Uterus (tissue), 4 donors: Measurements from ENCODE around the gene PLRG1. TPM values are rescaled to one million over a fixed set of nuclear protein-coding genes. Genes with fewer than 3 reads are reported as not detected.

Experiments
- DNase-seq, 2 donors: peaks; one replicate each; pipeline ENCODE4 v3.0.0-alpha.2; 2019 to 2020
- H3K27ac ChIP-seq, 2 donors: fragments of 200-600 bp; sonication (generic); 1 replicate in 1 of 2; 2 replicates in 1 of 2; pipeline ENCODE4 v1.5.1; 2016 to 2018
- H3K27me3 ChIP-seq, 2 donors: fragments of 200-600 bp; sonication (generic); one replicate each; pipeline ENCODE4 v1.5.1; 2018 to 2019; ENCODE audit warnings: control low read depth in 1 of 2
- H3K36me3 ChIP-seq, 2 donors: fragments of 200-600 bp; sonication (generic); one replicate each; pipeline ENCODE4 v1.5.1; 2019; ENCODE audit warnings: control low read depth in 1 of 2
- H3K4me1 ChIP-seq, 2 donors: fragments of 200-600 bp; sonication (generic); one replicate each; pipeline ENCODE4 v1.5.1; 2018 to 2019; ENCODE audit warnings: control low read depth in 1 of 2
- H3K4me3 ChIP-seq, 2 donors: fragments of 200-600 bp; sonication (generic); 1 replicate in 1 of 2; 2 replicates in 1 of 2; pipeline ENCODE4 v1.5.1; 2018 to 2019; ENCODE audit warnings: mild to moderate bottlenecking in 1 of 2
- H3K9me3 ChIP-seq, 2 donors: fragments of 200-600 bp; sonication (generic); one replicate each; pipeline ENCODE4 v1.5.1; 2019; ENCODE audit warnings: control low read depth in 1 of 2
- POLR2A ChIP-seq, 2 donors: fragments of 450-650 bp; IDR thresholded peaks; one replicate each; pipeline ENCODE4 v1.6.1; 2016; ENCODE audit warnings: antibody characterized with exemption in 2 of 2, mild to moderate bottlenecking in 1 of 2, moderate library complexity in 1 of 2
- intact Hi-C: fragments of 100-400 bp; cut with DNase I; formaldehyde crosslinking; loops from one replicate; pipeline ENCODE4 v1.15.1; 2023; ENCODE audit warnings: low total_unique reads
- total RNA-seq, 4 donors: library from RNA; depleted of rRNA in 3 of 4; stranded (reverse); fragments of >200 nt in 3 of 4; gene quantifications; one replicate each; pipeline versions ENCODE4 v1.1.0 to v1.2.4, GENCODE V29; 2014 to 2023
- TF ChIP-seq, protein P1 (sequence below), 4 experiments: fragments of 200-600 bp in 2 of 4; fragments of 450-650 bp in 2 of 4; sonication (generic) in 2 of 4; IDR thresholded peaks; one replicate each; pipeline ENCODE4 v1.5.1; 2016 to 2019; ENCODE audit warnings: antibody characterized with exemption in 4 of 4, mild to moderate bottlenecking in 2 of 4, moderate library complexity in 1 of 4
- donor health status: DM: yes; HTN: yes; CAD: no.

Gene PLRG1
- total RNA-seq, 4 donors from 2014 or later, result 24.1 to 99.1 (median 85.2) TPM

DNA sequence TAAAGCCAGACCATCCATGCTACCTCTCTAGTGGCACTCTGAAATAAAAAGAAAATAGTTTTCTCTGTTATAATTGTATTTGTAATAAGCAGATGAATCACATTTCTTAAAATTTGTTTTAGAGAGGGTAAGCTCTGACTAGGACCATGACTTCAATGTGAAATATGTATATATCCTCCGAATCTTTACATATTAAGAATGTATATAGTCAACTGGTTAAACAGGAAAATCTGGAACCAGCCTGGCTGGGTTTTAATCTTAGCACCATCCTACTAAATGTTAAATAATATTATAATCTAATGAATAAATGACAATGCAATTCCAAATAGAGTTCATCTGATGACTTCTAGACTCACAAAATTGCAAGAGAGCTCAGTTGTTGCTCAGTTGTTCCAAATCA is 14.1 kb upstream of the PLRG1 start:
- intact Hi-C loops, result no loop called here
- TF ChIP-seq, protein P1, sequence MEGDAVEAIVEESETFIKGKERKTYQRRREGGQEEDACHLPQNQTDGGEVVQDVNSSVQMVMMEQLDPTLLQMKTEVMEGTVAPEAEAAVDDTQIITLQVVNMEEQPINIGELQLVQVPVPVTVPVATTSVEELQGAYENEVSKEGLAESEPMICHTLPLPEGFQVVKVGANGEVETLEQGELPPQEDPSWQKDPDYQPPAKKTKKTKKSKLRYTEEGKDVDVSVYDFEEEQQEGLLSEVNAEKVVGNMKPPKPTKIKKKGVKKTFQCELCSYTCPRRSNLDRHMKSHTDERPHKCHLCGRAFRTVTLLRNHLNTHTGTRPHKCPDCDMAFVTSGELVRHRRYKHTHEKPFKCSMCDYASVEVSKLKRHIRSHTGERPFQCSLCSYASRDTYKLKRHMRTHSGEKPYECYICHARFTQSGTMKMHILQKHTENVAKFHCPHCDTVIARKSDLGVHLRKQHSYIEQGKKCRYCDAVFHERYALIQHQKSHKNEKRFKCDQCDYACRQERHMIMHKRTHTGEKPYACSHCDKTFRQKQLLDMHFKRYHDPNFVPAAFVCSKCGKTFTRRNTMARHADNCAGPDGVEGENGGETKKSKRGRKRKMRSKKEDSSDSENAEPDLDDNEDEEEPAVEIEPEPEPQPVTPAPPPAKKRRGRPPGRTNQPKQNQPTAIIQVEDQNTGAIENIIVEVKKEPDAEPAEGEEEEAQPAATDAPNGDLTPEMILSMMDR (IDR thresholded peaks at IDR 0.05), result no peak
- TF ChIP-seq POLR2A (IDR thresholded peaks at IDR 0.05), result no peak

DNA sequence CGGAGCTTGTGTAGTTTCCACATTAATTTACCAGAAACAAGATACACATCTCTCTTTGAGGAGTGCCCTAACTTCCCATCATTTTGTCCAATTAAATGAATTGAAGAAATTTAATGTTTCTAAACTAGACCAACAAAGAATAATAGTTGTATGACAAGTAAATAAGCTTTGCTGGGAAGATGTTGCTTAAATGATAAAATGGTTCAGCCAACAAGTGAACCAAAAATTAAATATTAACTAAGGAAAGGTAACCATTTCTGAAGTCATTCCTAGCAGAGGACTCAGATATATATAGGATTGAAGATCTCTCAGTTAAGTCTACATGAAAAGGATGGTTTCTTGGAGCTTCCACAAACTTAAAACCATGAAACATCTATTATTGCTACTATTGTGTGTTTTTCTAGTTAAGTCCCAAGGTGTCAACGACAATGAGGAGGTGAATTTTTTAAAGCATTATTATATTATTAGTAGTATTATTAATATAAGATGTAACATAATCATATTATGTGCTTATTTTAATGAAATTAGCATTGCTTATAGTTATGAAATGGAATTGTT is 12.6 kb upstream of the PLRG1 start, which contains the start of gene FGB:
Gene FGB (plus strand): TSS at position 315 of the 558 bp plus-strand sequence. CDS start 8 bp downstream, at position 323.
- H3K27ac ChIP-seq, result no peak within 1 kb of the TSS
- TF ChIP-seq, protein P1 (IDR thresholded peaks at IDR 0.05), result no peak
- no peak for TF ChIP-seq POLR2A (IDR thresholded peaks at IDR 0.05)
- intact Hi-C loops, result no loop called here

More for the DNA sequence above, 14.1 kb upstream of the PLRG1 start:
- no peak overlapping the region for H3K4me3 ChIP-seq
- no peaks in the 10 kb centered on the region for H3K36me3 ChIP-seq
- peaks cover 0 to 4% of the 10 kb centered on the region in 2 donors for H3K27me3 ChIP-seq
- no peaks in the 10 kb centered on the region for H3K4me1 ChIP-seq
- H3K27ac ChIP-seq, result no peak overlapping the region
- no peaks in the 10 kb centered on the region for H3K9me3 ChIP-seq
- DNase-seq, result no peak

DNA sequence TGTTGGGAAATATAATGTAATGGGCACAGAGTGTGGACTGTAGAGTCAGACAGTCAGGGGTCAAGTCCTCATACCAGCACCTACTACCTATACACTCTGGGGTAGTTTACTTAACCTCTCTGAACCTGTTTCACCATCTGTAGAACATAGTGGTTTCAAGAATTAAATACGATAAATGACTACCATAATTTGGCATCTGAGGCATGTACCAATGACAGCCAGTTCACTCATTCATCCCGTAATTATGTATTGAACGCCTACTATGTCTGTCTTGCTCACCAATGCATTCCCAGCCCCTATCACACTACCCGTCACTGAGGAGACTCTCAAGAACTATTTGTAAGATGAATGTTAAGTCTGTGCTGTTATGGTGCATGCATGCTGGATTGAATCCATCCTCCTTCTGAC is 10.6 kb upstream of the PLRG1 start:
- Histone ChIP-seq H3K27me3 (no peaks in the 10 kb centered on the region), H3K4me3 (no peak overlapping the region), H3K27ac (no peak overlapping the region), H3K9me3 (no peaks in the 10 kb centered on the region), H3K36me3 (no peaks in the 10 kb centered on the region), H3K4me1 (no peaks in the 10 kb centered on the region)
- intact Hi-C loops, result no loop called here
- DNase-seq, result no peak
- no peak for TF ChIP-seq POLR2A (IDR thresholded peaks at IDR 0.05)
- TF ChIP-seq, protein P1 (IDR thresholded peaks at IDR 0.05), result no peak

More for the DNA sequence above, 12.6 kb upstream of the PLRG1 start, which contains the start of gene FGB:
- no peak within 1 kb of the TSS for H3K4me3 ChIP-seq
- H3K27me3 ChIP-seq, result peaks cover 0 to 4% of the 10 kb centered on the region in 2 donors
- DNase-seq, result no peak
- H3K4me1 ChIP-seq, result no peaks in the 10 kb centered on the region
- no peaks in the 10 kb centered on the region for H3K36me3 ChIP-seq
- no peaks in the 10 kb centered on the region for H3K9me3 ChIP-seq

DNA sequence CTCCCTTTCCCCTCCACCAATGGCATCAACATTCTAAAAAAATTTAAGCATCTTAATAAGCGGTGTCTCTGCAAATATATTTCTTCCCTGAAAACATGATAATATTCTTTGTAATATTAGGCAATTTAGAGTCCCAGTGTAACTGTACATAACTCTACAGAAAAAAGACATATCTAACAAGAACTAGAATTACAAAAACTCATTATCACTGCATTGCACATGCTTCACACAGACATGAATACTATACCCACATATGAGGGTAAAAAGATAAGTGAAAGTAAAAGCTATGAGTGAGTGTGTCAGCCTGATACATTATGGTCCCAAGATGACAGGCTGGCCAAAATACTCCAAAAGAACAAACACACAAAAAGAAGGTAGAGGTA is 10.2 kb upstream of the PLRG1 start:
- no peak overlapping the region for H3K27ac ChIP-seq
- no peak overlapping the region for H3K4me3 ChIP-seq

More for the DNA sequence above, 10.2 kb upstream of the PLRG1 start:
- no peaks in the 10 kb centered on the region for H3K27me3 ChIP-seq
- TF ChIP-seq POLR2A (IDR thresholded peaks at IDR 0.05), result no peak
- TF ChIP-seq, protein P1 (IDR thresholded peaks at IDR 0.05), result no peak
- DNase-seq, result no peak
- H3K4me1 ChIP-seq, result no peaks in the 10 kb centered on the region
- no peaks in the 10 kb centered on the region for H3K9me3 ChIP-seq
- intact Hi-C loops, result no loop called here
- H3K36me3 ChIP-seq, result no peaks in the 10 kb centered on the region
